Measurements from ENCODE around the gene SLX9.

DNA sequence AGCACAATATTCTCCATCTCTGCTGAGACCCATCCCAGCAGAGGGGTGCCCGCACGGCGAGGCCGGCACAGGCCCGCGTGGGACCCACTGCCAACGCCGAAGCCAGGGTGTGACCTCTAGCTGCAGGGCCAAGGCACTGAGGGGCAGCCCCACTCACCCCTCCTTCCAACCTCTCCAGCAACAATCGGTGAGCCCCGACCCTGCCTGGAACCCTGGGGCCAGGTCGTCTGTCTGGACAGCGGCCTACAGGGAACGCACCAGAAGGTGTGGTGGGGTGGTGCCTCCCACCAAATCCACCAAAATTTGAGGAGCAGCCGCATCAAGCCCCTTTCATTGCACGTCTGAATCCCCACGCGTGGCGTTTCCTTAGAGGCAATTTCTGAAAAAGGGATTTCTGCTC lies 71.6 kb downstream of the SLX9 start:
- no peak for TF ChIP-seq EZH2 (IDR thresholded peaks at IDR 0.05; ENCODE audit: insufficient read depth, poor library complexity, severe bottlenecking)
- TF ChIP-seq EZH2phosphoT487 (IDR thresholded peaks at IDR 0.05; ENCODE audit: insufficient read depth, low read depth): no peak

All from GM23248 (cell line).